PFSK-1 (cell line): ENCODE data around the gene PCBP3.

Experiments
- FOXP2 ChIP-seq: optimal IDR thresholded peaks from 2 replicates; pipeline ENCODE3; 2011; ENCODE audit warnings: borderline replicate concordance, control low read depth, inconsistent platforms; ENCODE audit not compliant: insufficient read depth; ENCODE audit errors: extremely low read length, extremely low read depth
- POLR2AphosphoS5 ChIP-seq: IDR thresholded peaks from 2 replicates; pipeline ENCODE4 v1.6.1; 2012; ENCODE audit warnings: low read depth, mild to moderate bottlenecking, control low read depth, low read length, moderate library complexity
- SIN3A ChIP-seq: IDR thresholded peaks from 2 replicates; pipeline ENCODE4 v1.6.1; 2012; ENCODE audit warnings: mild to moderate bottlenecking, low read length, moderate library complexity, borderline replicate concordance; ENCODE audit not compliant: insufficient read depth
- TAF1 ChIP-seq: IDR thresholded peaks from 2 replicates; pipeline ENCODE4 v1.6.1; 2012; ENCODE audit warnings: low read length, control low read depth, borderline replicate concordance; ENCODE audit not compliant: insufficient read depth
- TF ChIP-seq, protein P1 (sequence below), 2 experiments: IDR thresholded peaks; 2 replicates each; pipeline versions ENCODE4 v1.6.1 to v1.8.0; 2011 to 2012; ENCODE audit warnings: low read depth in 2 of 2, low read length in 2 of 2, control low read depth in 1 of 2, inconsistent platforms in 1 of 2, mild to moderate bottlenecking in 1 of 2, moderate library complexity in 1 of 2; ENCODE audit not compliant: insufficient read depth in 1 of 2

Gene PCBP3

DNA sequence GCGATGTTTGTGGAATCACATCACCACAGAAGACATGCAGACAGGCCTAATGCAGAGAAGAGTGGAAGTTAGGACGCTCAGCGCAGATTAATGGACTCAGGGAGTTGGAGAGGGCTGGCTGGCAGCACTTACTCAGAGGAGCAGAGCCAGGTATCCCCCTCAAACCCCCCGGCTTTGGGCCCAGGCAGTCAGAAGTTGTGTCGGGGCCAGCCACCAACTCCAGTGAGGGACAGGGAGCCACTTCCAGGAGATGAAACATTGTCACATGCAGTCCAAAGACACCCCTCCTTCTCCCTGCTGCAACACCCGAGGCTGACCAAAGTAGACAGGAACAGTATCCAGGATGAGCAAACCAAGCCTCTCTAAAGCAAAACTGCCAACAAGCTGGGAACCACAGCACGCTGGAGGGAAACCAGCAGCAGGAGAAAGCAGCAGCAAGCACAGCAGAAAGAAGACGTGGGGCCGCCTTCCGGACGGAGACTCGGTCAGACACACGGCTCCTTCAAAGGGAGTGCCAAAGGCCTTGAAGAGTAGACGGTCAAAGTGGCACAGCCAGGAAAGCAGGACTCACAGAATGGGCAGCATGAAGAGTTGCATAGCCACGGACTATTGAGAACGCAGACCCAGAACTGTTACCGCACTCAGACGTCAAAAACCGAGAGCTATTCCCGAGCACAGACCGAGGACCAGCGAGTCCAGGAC is 149.3 kb downstream of the PCBP3 start:
- no peak for TF ChIP-seq FOXP2
- no peak for TF ChIP-seq TAF1
- TF ChIP-seq, protein P1, sequence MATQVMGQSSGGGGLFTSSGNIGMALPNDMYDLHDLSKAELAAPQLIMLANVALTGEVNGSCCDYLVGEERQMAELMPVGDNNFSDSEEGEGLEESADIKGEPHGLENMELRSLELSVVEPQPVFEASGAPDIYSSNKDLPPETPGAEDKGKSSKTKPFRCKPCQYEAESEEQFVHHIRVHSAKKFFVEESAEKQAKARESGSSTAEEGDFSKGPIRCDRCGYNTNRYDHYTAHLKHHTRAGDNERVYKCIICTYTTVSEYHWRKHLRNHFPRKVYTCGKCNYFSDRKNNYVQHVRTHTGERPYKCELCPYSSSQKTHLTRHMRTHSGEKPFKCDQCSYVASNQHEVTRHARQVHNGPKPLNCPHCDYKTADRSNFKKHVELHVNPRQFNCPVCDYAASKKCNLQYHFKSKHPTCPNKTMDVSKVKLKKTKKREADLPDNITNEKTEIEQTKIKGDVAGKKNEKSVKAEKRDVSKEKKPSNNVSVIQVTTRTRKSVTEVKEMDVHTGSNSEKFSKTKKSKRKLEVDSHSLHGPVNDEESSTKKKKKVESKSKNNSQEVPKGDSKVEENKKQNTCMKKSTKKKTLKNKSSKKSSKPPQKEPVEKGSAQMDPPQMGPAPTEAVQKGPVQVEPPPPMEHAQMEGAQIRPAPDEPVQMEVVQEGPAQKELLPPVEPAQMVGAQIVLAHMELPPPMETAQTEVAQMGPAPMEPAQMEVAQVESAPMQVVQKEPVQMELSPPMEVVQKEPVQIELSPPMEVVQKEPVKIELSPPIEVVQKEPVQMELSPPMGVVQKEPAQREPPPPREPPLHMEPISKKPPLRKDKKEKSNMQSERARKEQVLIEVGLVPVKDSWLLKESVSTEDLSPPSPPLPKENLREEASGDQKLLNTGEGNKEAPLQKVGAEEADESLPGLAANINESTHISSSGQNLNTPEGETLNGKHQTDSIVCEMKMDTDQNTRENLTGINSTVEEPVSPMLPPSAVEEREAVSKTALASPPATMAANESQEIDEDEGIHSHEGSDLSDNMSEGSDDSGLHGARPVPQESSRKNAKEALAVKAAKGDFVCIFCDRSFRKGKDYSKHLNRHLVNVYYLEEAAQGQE (IDR thresholded peaks at IDR 0.05; ENCODE audit: insufficient read depth in 1 of 2, low read depth in 2 of 2, low read length in 2 of 2) = no peak
- TF ChIP-seq SIN3A = no peak
- no peak for TF ChIP-seq POLR2AphosphoS5

DNA sequence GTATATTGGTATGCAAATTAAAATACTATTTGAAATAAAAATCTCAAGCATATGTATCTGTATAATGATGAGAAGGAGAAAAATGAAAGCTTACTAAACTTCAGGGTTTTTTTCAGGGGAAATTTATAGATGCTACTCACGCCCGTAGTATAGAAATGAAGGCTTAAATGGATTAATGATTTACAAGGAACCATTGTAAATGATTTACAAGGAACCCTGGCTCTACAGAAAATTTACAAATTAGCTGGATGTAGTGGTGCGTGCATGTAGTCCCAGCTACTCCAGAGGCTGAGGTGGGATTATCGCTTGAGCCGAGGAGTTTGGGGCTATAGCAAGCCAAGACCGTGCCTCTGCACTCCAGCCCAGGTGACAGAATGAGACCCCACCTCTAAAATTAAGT is 150.5 kb downstream of the PCBP3 start:
- TF ChIP-seq TAF1 = no peak
- TF ChIP-seq, protein P1 (IDR thresholded peaks at IDR 0.05; ENCODE audit: insufficient read depth in 1 of 2, low read depth in 2 of 2, low read length in 2 of 2) = no peak
- TF ChIP-seq POLR2AphosphoS5 = no peak
- no peak for TF ChIP-seq SIN3A
- TF ChIP-seq FOXP2 = no peak

DNA sequence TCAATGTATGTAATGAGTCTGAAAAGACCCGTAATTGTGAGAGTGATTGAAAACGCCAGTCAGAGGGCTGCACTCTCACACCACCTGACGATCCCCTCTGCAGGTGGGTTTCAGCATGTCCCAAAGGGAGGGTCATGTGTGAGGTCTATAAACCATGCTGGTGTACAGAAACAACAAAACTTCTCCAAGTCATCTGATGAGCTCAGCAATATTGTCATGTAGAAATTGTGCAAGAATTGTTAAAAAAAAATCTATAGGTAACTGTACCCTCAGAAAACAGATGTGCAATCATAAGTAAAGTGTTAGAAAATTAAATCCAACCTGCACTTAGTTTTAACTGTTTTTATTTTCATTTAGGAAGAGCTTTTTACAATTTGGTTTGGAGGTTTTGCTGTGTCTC is 152.5 kb downstream of the PCBP3 start:
- TF ChIP-seq TAF1 (no peak), SIN3A (no peak), POLR2AphosphoS5 (no peak), FOXP2 (no peak)
- TF ChIP-seq, protein P1 (IDR thresholded peaks at IDR 0.05; ENCODE audit: insufficient read depth in 1 of 2, low read depth in 2 of 2, low read length in 2 of 2) = no peak

DNA sequence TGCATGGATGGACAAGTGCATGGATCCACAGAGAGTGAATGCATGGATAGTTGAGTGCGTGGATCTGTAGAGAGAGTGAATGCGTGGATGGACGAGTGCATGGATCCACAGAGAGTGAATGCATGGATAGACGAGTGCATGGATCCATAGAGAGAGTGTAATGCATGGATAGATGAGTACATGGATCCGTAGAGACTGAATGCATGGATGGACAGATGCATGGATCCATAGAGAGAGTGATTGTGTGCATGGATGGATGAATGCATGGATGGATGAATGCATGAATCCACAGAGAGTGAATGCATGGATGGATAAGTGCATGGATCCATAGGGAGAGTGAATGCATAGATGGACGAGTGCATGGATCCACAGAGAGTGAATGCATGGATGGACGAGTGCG is 153.8 kb downstream of the PCBP3 start:
- TF ChIP-seq FOXP2 (no peak), SIN3A (no peak), TAF1 (no peak), POLR2AphosphoS5 (no peak)
- TF ChIP-seq, protein P1 (IDR thresholded peaks at IDR 0.05; ENCODE audit: insufficient read depth in 1 of 2, low read depth in 2 of 2, low read length in 2 of 2) = no peak
